HCT116 (cell line): ENCODE results near the gene TMEM154. TPM values are rescaled to one million over a fixed set of nuclear protein-coding genes. Genes with fewer than 3 reads are reported as not detected.

ENCODE experiments used
- ATAC-seq: fragments of 200-7000 bp; cut with Tn5 transposase; 2 replicates; pipeline ENCODE4 v1.9.1; 2020; ENCODE audit warnings: mild to moderate bottlenecking, moderate library complexity
- BruUV-seq: library from RNA; stranded (reverse); fragments of 400-500 nt; replicated peaks from 2 replicates; lab custom pipeline; 2021; lab: Mats Ljungman, UMichigan
- CTCF ChIA-PET: fragments of 300-600 bp; sonication (Branson Sonifier 250); formaldehyde crosslinking; loops from one replicate; lab custom pipeline; 2021; ENCODE audit warnings: antibody characterized with exemption; lab: Charles Lee
- POLR2A ChIA-PET: fragments of 300-600, 350-600 bp; sonication (Branson Sonifier 250); formaldehyde crosslinking; loops from one replicate; lab custom pipeline; 2021; ENCODE audit warnings: antibody characterized with exemption; lab: Charles Lee
- RAD21 ChIA-PET, 2 experiments: fragments of 300-600 bp; sonication (Branson Sonifier 250); formaldehyde crosslinking; loops; one replicate each; lab custom pipeline; 2023; ENCODE audit warnings: low total read pairs in 2 of 2; ENCODE audit not compliant: uncharacterized antibody in 2 of 2, unreplicated experiment in 2 of 2, low non-redundant PET in 1 of 2; lab: Charles Lee
- DNase-seq: peaks from one replicate; pipeline ENCODE4 v3.0.0-alpha.2; 2010; ENCODE audit warnings: low read depth, low spot score
- H2AFZ ChIP-seq: fragments of 200-600 bp; shearing (Covaris generic), sonication (generic); 2 replicates; pipeline ENCODE4 v1.6.1; 2017; ENCODE audit warnings: low read depth, mixed run types, mixed read lengths, antibody characterized with exemption, low read length; ENCODE audit not compliant: poor library complexity, severe bottlenecking
- H3K27ac ChIP-seq: 2 replicates; pipeline ENCODE4 v1.5.1; 2012; ENCODE audit warnings: low read depth, low read length
- H3K27me3 ChIP-seq: fragments of 200-600 bp; sonication (generic); 2 replicates; pipeline ENCODE4 v1.6.1; 2016; ENCODE audit warnings: mixed run types, low read length, mixed read lengths; ENCODE audit not compliant: insufficient read depth
- H3K36me3 ChIP-seq, 2 experiments: fragments of 200-500 bp in 1 of 2; fragments of 200-600 bp in 1 of 2; sonication (Bioruptor generic) in 1 of 2; sonication (generic) in 1 of 2; 2 replicates each; pipeline versions ENCODE4 v1.5.1 to v1.6.1; 2014 to 2016; ENCODE audit warnings: low read length in 2 of 2, inconsistent platforms in 1 of 2, mixed read lengths in 1 of 2, mixed run types in 1 of 2; ENCODE audit not compliant: insufficient read depth in 2 of 2, control insufficient read depth in 1 of 2
- H3K4me1 ChIP-seq, 2 experiments: fragments of 200-600 bp in 1 of 2; sonication (generic) in 1 of 2; 2 replicates each; pipeline versions ENCODE4 v1.5.1 to v1.6.1; 2012 to 2017; ENCODE audit warnings: low read length in 2 of 2, inconsistent platforms in 1 of 2, mild to moderate bottlenecking in 1 of 2, mixed read lengths in 1 of 2, mixed run types in 1 of 2, moderate library complexity in 1 of 2; ENCODE audit not compliant: insufficient read depth in 2 of 2, control insufficient read depth in 1 of 2
- H3K4me2 ChIP-seq: fragments of 200-600 bp; sonication (generic); 2 replicates; pipeline ENCODE4 v1.6.1; 2017; ENCODE audit warnings: mixed run types, low read length, mixed read lengths
- H3K4me3 ChIP-seq, 2 experiments: fragments of 200-600 bp in 1 of 2; sonication (generic) in 1 of 2; replicated peaks in 1 of 2; 2 replicates each; pipeline ENCODE4 v1.5.1; 2011 to 2016; ENCODE audit warnings: low read length in 2 of 2, control low read depth in 1 of 2, low read depth in 1 of 2, mild to moderate bottlenecking in 1 of 2, mixed read lengths in 1 of 2, mixed run types in 1 of 2
- H3K79me2 ChIP-seq: fragments of 200-600 bp; sonication (generic); 2 replicates; pipeline ENCODE4 v1.6.1; 2017; ENCODE audit warnings: mild to moderate bottlenecking, mixed run types, low read length, moderate library complexity, mixed read lengths; ENCODE audit not compliant: insufficient read depth
- H3K9ac ChIP-seq: fragments of 200-600 bp; sonication (generic); 2 replicates; pipeline ENCODE4 v1.6.1; 2016; ENCODE audit warnings: low read length, mixed read lengths
- H3K9me2 ChIP-seq: fragments of 200-600 bp; sonication (generic), shearing (Covaris generic); 2 replicates; pipeline ENCODE4 v1.6.1; 2017; ENCODE audit warnings: mixed run types, mild to moderate bottlenecking, moderate library complexity; ENCODE audit not compliant: insufficient read depth
- H3K9me3 ChIP-seq, 2 experiments: fragments of 200-500 bp in 1 of 2; fragments of 200-600 bp in 1 of 2; sonication (Bioruptor generic) in 1 of 2; sonication (generic) in 1 of 2; 2 replicates each; pipeline ENCODE4 v1.6.1; 2014 to 2017; ENCODE audit warnings: low read length in 2 of 2, mixed read lengths in 2 of 2, inconsistent platforms in 1 of 2, low read depth in 1 of 2, mild to moderate bottlenecking in 1 of 2, mixed run types in 1 of 2, moderate library complexity in 1 of 2; ENCODE audit not compliant: control insufficient read depth in 1 of 2, insufficient read depth in 1 of 2
- H4K20me1 ChIP-seq: fragments of 200-600 bp; sonication (generic), shearing (Covaris generic); 2 replicates; pipeline ENCODE4 v1.6.1; 2017; ENCODE audit warnings: mixed run types, mild to moderate bottlenecking, moderate library complexity; ENCODE audit not compliant: insufficient read depth
- CEBPB ChIP-seq: IDR thresholded peaks from 2 replicates; pipeline ENCODE4 v1.6.1; 2012; ENCODE audit warnings: low read depth
- EGR1 ChIP-seq: IDR thresholded peaks from 2 replicates; pipeline ENCODE4 v1.6.1; 2012; ENCODE audit warnings: low read depth
- ELF1 ChIP-seq: IDR thresholded peaks from 2 replicates; pipeline ENCODE4 v1.6.1; 2012; ENCODE audit warnings: low read depth, borderline replicate concordance
- EZH2phosphoT487 ChIP-seq: fragments of 200-600 bp; IDR thresholded peaks from 2 replicates; pipeline ENCODE4 v1.6.1; 2018; ENCODE audit warnings: antibody characterized with exemption, borderline replicate concordance
- FOSL1 ChIP-seq: IDR thresholded peaks from 2 replicates; pipeline ENCODE4 v1.6.1; 2012; ENCODE audit warnings: low read depth
- RAD21 ChIP-seq: IDR thresholded peaks from 2 replicates; pipeline ENCODE4 v1.6.1; 2012; ENCODE audit warnings: low read depth, mild to moderate bottlenecking
- SP1 ChIP-seq: IDR thresholded peaks from 2 replicates; pipeline ENCODE4 v1.6.1; 2012; ENCODE audit warnings: low read depth
- TCF7L2 ChIP-seq: IDR thresholded peaks from 2 replicates; pipeline ENCODE4 v1.7.0; 2011; ENCODE audit warnings: borderline replicate concordance, inconsistent platforms; ENCODE audit not compliant: insufficient read depth, insufficient read length; ENCODE audit errors: extremely low read depth
- YY1 ChIP-seq: IDR thresholded peaks from 2 replicates; pipeline ENCODE4 v1.6.1; 2011; ENCODE audit warnings: low read length, low read depth, moderate library complexity, mild to moderate bottlenecking; ENCODE audit not compliant: insufficient replicate concordance; ENCODE audit errors: extremely low read depth
- ZFX ChIP-seq: fragments of 450-650 bp; IDR thresholded peaks from 2 replicates; pipeline ENCODE4 v1.6.1; 2017
- ZNF274 ChIP-seq: fragments of 200-500 bp; sonication (Bioruptor generic); IDR thresholded peaks from 2 replicates; pipeline ENCODE4 v1.6.1; 2014; ENCODE audit warnings: mild to moderate bottlenecking, low read depth, low read length, inconsistent platforms
- intact Hi-C: fragments of 100-400 bp; cut with micrococcal nuclease; formaldehyde crosslinking; loops from 2 replicates; pipeline ENCODE4 v1.10.0; 2022
- total RNA-seq: library from RNA; stranded (reverse); gene quantifications from one replicate; pipeline ENCODE4 v1.2.1, GENCODE V29; 2021; ENCODE audit not compliant: unreplicated experiment
- TF ChIP-seq, protein P1 (sequence below): IDR thresholded peaks from 2 replicates; pipeline ENCODE4 v1.6.1; 2012
- TF ChIP-seq, protein P2 (sequence below): IDR thresholded peaks from 2 replicates; pipeline ENCODE4 v1.6.1; 2011; ENCODE audit warnings: mild to moderate bottlenecking, low read length, moderate library complexity; ENCODE audit not compliant: insufficient replicate concordance; ENCODE audit errors: extremely low read depth

The TMEM154 gene
- total RNA-seq, 1 experiment from 2014 or later = 2.4 TPM

DNA sequence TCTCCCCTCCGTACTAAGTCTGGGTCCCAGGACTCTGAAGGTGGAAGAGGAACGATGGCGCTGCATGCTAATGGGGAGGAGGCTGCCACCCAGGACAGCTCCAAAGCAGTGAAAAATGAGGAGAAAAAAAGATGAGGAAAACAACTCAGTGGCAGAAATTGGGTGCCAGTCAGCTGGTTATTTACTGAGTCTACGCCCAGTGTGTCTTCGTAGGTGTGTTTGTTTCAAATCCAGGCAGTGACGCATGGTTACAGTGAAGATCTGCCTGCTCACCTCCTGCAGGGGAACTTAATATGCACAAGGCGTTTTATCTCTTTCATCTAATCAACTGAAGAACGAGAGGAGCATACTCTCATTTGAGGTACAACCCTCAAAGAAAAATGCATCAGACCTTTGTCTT is 73.0 kb downstream of the TMEM154 start:
- ChIA-PET RAD21 (no interaction called here), POLR2A (no interaction called here), CTCF (interaction anchor here (1.3 kb wide), 1 partner anchor 105 kb away, joined by 4 read pairs; no protein-coding TSS in a partner anchor)
- no peaks in the 10 kb centered on the region for H3K9me2 ChIP-seq
- no peak overlapping the region for H2AFZ ChIP-seq
- H4K20me1 ChIP-seq = no peaks in the 10 kb centered on the region
- H3K27ac ChIP-seq = no peak overlapping the region
- no peaks in the 10 kb centered on the region for H3K79me2 ChIP-seq
- no peak overlapping the region for H3K9ac ChIP-seq
- H3K4me3 ChIP-seq = no peak overlapping the region
- H3K27me3 ChIP-seq = peaks cover 6% of the 10 kb centered on the region; the same call in 1 of the 2 replicates
- ATAC-seq (no peak), DNase-seq (no peak)
- no TSS peak for BruUV-seq
- intact Hi-C loops = no loop called here
- H3K9me3 ChIP-seq = no peaks in the 10 kb centered on the region
- H3K36me3 ChIP-seq = no peaks in the 10 kb centered on the region
- no peak overlapping the region for H3K4me2 ChIP-seq
- H3K4me1 ChIP-seq = no peaks in the 10 kb centered on the region
- TF ChIP-seq YY1 (no peak), SP1 (no peak), EZH2phosphoT487 (no peak)
- TF ChIP-seq, protein P1, sequence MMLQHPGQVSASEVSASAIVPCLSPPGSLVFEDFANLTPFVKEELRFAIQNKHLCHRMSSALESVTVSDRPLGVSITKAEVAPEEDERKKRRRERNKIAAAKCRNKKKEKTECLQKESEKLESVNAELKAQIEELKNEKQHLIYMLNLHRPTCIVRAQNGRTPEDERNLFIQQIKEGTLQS = no peak
- TF ChIP-seq, protein P2, sequence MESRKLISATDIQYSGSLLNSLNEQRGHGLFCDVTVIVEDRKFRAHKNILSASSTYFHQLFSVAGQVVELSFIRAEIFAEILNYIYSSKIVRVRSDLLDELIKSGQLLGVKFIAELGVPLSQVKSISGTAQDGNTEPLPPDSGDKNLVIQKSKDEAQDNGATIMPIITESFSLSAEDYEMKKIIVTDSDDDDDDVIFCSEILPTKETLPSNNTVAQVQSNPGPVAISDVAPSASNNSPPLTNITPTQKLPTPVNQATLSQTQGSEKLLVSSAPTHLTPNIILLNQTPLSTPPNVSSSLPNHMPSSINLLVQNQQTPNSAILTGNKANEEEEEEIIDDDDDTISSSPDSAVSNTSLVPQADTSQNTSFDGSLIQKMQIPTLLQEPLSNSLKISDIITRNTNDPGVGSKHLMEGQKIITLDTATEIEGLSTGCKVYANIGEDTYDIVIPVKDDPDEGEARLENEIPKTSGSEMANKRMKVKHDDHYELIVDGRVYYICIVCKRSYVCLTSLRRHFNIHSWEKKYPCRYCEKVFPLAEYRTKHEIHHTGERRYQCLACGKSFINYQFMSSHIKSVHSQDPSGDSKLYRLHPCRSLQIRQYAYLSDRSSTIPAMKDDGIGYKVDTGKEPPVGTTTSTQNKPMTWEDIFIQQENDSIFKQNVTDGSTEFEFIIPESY = no peak

DNA sequence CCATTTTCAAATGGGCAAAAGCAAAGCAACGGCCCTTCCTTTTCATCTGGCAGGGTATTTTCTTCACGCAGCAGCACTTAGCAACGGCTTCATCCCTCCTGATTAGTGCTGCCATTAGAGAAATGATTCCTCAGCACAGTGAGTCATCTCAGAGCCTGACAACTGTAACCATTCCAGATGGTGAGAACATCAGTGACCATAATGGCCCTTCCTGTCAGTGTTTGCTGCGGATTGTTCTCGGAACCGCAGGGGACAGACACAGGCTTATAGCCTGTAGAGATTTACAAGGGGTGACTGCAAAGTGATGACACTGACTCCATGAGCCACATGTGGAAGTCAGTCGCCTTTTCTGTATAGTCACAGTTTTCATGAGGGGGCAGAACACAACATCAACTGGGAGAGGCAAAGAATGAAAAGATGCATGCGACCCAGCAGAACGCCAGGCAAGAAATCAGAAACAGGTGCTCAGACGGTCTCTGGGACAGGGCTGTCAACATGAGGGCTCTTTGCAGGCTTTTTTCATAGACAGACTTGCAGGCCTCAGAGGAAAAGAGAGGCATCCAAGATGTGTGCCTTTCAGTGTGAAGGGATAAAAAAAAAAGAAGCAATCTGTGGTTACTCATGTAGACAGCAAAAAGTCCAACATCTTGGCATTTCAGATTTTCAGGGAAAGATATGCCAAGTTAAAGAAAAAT is 74.0 kb downstream of the TMEM154 start:
- ATAC-seq (no peak), DNase-seq (no peak)
- ChIA-PET RAD21 (no interaction called here), POLR2A (no interaction called here), CTCF (no interaction called here)
- Histone ChIP-seq H3K27me3 (peaks cover 6% of the 10 kb centered on the region; the same call in 1 of the 2 replicates), H3K4me2 (no peak overlapping the region), H3K9me3 (no peaks in the 10 kb centered on the region), H3K9ac (no peak overlapping the region), H3K36me3 (no peaks in the 10 kb centered on the region), H4K20me1 (no peaks in the 10 kb centered on the region), H3K79me2 (no peaks in the 10 kb centered on the region), H3K4me3 (no peak overlapping the region), H3K27ac (no peak overlapping the region), H2AFZ (no peak overlapping the region), H3K4me1 (no peaks in the 10 kb centered on the region), H3K9me2 (no peaks in the 10 kb centered on the region)
- intact Hi-C loops = no loop called here
- no TSS peak for BruUV-seq
- TF ChIP-seq SP1 (no peak), CEBPB (no peak), TCF7L2 (no peak), ELF1 (no peak), EZH2phosphoT487 (no peak), ZNF274 (no peak), ZFX (no peak), EGR1 (no peak), FOSL1 (no peak), RAD21 (no peak)
- TF ChIP-seq, protein P2 = no peak
